ENCODE results near the gene DYNLT2B. TPM values are rescaled to one million over a fixed set of nuclear protein-coding genes. Genes with fewer than 3 reads are reported as not detected.
A peak's percentile ranks its signal among the peaks of the same experiment; 100 is the strongest.
"Not testable (repeated sequence)": the region's sequence is repeated elsewhere in the genome, so short reads cannot be mapped to it uniquely, and the experiment has no call there.

The DYNLT2B gene
- 5.6 and 28.4 TPM in 2 replicates for total RNA-seq (2014; rRNA removed; shearing (Covaris generic); ENCODE audit: low replicate concordance)

DNA sequence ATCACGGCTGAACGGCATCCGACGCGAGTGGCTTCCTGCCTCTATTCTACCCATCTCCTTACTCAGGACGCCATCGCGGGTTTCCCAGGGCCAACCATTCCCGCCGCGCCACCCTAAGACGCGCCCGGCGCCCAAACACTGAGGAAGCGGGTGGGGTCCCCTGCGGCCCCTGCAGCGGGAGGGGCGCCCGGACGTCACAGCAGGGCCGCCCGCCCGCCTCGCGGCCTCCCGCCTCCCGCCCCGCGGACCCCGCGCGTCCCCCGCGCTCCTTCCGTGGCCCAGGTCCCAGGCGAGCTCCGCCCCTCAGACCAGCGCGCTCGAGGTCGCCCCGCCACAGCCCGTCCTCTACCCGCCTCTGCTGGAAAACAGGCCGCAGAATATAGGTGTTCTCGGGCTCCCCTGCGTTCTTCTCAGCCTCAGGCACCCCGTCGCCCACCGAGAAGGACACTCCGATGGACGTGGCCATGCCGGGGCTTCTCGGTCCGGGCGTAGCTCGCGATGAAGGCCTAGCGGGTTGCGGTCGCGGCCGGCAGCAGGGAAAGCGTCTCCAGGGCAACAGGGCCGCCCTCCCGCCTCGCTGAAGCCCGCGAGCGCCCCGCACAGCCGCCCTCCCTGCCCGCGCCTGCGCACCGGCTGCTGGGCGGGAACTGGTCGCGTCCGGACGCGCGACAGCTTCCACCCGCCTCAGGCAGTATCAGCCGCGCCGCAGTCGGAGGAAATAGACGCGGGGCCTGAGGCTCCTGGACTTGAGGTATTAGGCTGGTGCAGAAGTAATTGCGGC lies at the start of gene DYNLT2B:
Gene DYNLT2B, minus strand, starts transcription at position 554 of the 781 bp plus-strand sequence. Its CDS starts 88 bp downstream, at position 466.
- in situ Hi-C loops (cut with HindIII; ENCODE audit: low pct_unique_long_range_greater_than_20kb, low sequenced_read_pairs), result no loop called here

DNA sequence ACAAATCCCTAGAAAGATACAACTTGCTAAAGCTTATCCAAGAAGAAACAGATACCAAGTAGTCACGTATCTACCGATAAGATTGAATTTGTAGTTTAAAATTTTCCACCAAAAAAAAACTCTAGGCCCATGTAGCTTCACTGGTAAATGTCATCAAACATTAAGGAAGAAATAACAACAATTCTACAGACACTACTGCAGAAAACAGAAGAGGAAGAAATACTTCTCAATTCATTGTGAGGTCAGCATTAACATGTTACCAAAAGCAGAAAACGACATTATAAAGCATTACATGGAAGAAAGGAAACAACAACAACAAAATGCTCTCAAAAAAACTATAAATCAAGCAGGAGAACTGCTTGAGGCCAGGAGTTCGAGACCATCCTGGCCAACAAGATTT lies 47.7 kb upstream of the DYNLT2B start:
- in situ Hi-C loops (cut with HindIII; ENCODE audit: low pct_unique_long_range_greater_than_20kb, low sequenced_read_pairs), result no loop called here
- DNase-seq (ENCODE audit: low read depth), result no peak

More for the DNA sequence above, at the start of gene DYNLT2B:
- DNase-seq (ENCODE audit: low read depth), result peak; percentile 95

DNA sequence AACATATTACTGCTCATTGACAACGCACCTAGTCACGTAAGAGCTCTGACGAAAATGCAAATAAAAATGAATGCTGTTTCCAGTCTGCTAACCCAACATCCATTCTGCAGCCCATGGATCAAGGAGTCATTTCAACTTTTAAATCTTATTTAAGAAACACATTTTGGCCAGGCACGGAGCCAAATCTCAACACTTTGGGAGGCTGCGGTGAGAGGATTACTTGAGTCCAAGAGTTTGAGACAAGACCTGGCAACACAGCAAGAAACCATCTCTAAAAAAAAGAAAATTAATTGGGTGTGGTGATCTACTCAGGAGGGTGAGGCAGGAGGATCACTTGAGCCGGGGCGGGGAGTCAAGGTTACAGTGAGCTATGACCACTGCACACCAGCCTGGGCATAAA lies 42.5 kb upstream of the DYNLT2B start:
- DNase-seq (ENCODE audit: low read depth), result no peak
- in situ Hi-C loops (cut with HindIII; ENCODE audit: low pct_unique_long_range_greater_than_20kb, low sequenced_read_pairs), result no loop called here

DNA sequence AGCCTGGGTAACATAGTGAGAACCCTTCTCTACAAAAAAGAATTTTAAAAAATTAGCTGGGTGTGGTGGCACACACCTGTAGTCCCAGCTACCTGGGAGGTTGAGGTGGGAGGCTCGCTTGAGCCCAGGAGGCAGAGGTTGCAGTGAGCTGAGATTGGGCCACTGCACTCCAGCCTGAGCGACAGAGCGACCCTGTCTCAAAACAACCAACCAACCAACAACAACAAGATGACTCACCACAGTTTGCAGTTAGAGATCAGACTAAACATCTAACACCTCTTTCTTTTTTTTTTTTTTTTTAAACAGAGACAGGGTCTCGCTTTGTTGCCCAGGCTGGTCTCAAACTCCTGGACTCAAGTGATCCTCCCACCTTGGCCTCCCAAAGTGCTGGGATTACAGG lies 40.5 kb upstream of the DYNLT2B start:
- in situ Hi-C loops (cut with HindIII; ENCODE audit: low pct_unique_long_range_greater_than_20kb, low sequenced_read_pairs); DNase-seq (ENCODE audit: low read depth): not testable (repeated sequence)

DNA sequence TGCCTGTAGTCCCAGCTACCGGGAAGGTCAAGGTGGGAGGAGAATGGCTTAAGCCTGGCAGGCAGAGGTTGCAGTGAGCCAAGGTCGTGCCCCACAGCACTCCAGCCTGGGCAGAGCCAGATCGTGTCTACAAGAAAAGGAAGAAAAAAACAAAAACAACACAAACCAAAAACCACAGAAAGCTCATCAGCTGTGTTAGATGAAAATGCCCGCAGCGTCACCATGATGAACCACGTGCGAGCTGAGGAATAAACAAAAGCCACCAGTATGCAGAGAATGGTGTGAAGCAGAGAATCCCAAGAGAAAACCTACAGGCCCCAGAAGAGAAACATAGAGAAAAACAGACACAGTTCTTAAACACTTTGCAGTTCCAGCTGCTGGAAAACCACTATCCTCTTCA lies 39.9 kb upstream of the DYNLT2B start:
- in situ Hi-C loops (cut with HindIII; ENCODE audit: low pct_unique_long_range_greater_than_20kb, low sequenced_read_pairs), result no loop called here
- no peak for DNase-seq (ENCODE audit: low read depth)

GRCh38 chr3:196356556-196356955 lies 38.5 kb upstream of the DYNLT2B start:
- in situ Hi-C loops (cut with HindIII; ENCODE audit: low pct_unique_long_range_greater_than_20kb, low sequenced_read_pairs), result no loop called here
- no peak for DNase-seq (ENCODE audit: low read depth)

GRCh38 chr3:196355668-196356067 lies 37.6 kb upstream of the DYNLT2B start:
- in situ Hi-C loops (cut with HindIII; ENCODE audit: low pct_unique_long_range_greater_than_20kb, low sequenced_read_pairs), result no loop called here
- DNase-seq (ENCODE audit: low read depth), result no peak

DNA sequence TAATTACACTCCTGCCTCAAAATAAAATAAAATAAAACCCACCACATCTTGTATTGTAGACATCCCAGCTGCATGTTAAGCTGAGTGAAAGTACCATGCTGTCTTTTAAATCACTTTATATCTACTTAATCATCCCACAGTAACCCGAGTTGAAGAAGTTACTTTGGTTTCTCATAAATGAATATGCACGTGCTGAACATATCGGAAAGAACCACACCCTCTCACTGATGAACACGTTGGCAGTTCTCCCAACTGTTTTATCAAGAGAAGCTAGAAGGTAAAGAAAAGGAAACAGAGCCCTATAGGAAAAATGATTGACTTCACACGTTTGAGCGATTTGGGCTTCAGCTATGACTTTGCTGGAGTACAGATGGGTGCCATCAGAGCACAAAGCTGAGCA lies 36.1 kb upstream of the DYNLT2B start:
- no peak for DNase-seq (ENCODE audit: low read depth)
- in situ Hi-C loops (cut with HindIII; ENCODE audit: low pct_unique_long_range_greater_than_20kb, low sequenced_read_pairs), result no loop called here

GRCh38 chr3:196351541-196351940 lies 33.5 kb upstream of the DYNLT2B start:
- DNase-seq (ENCODE audit: low read depth), result no peak

DNA sequence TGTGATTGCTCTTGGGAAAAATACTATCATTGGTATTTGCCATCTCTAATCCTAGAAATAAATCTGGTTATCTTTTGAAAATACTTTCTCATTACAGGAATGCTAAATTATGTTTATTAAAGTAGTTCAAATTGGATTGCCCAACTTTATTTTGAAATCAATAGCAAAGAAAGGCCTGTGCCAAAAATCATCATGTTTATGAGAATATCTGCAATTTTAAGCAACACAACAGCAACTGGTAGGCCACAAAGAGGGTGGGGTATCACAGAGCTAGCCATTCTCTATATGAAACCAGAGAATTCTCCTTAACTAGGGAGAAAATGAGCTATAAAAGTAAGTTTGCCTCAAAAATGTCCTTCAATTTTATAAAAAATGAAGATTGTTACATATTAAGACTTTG lies 32.0 kb upstream of the DYNLT2B start:
- no peak for DNase-seq (ENCODE audit: low read depth)
- in situ Hi-C loops (cut with HindIII; ENCODE audit: low pct_unique_long_range_greater_than_20kb, low sequenced_read_pairs), result no loop called here

More at GRCh38 chr3:196351541-196351940, 33.5 kb upstream of the DYNLT2B start:
- in situ Hi-C loops (cut with HindIII; ENCODE audit: low pct_unique_long_range_greater_than_20kb, low sequenced_read_pairs), result no loop called here

DNA sequence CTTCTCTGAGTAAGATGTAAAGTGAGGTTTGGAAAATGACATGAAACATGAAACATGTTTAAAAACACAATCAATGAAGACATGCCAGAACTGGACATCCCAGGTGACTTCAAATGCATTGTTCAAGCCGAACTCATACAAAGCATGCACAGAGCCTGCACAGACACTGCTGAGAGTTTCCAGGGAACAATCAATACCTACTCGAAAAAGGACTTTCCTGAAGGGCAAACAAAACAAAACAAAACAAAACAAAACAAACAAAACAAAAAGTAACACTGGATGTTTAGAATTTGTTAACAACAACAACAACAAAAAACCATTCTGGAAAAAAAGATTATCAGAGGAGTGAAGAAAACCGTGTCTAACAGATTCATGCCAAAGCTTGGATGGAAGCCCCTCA lies 30.7 kb upstream of the DYNLT2B start:
- no peak for DNase-seq (ENCODE audit: low read depth)

GRCh38 chr3:196344663-196345062 lies 26.6 kb upstream of the DYNLT2B start:
- in situ Hi-C loops (cut with HindIII; ENCODE audit: low pct_unique_long_range_greater_than_20kb, low sequenced_read_pairs), result no loop called here
- no peak for DNase-seq (ENCODE audit: low read depth)

More for the DNA sequence above, 30.7 kb upstream of the DYNLT2B start:
- in situ Hi-C loops (cut with HindIII; ENCODE audit: low pct_unique_long_range_greater_than_20kb, low sequenced_read_pairs), result no loop called here

DNA sequence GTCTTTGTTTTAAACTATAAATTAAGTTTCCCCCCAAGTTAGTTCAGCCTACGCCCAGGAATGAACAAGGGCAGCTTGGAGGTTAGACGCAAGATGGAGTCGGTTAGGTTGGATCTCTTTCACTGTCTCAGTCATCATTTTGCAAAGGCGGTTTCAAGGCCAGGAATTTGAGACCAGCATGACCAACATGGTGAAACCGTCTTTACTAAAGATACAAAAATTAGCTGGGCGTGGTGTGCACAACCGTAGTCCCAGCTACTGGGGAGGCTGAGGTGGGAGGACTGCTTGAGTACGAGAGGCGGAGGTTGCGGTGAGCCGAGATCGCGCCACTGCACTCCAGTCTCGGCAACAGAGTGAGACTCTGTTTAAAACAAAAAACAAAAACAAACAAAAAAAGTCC lies 25.9 kb upstream of the DYNLT2B start:
- in situ Hi-C loops (cut with HindIII; ENCODE audit: low pct_unique_long_range_greater_than_20kb, low sequenced_read_pairs); DNase-seq (ENCODE audit: low read depth): not testable (repeated sequence)

- DNase-seq (ENCODE audit: low read depth), result peak; percentile 36
- in situ Hi-C loops (cut with HindIII; ENCODE audit: low pct_unique_long_range_greater_than_20kb, low sequenced_read_pairs), result no loop called here
Observed at GRCh38 chr3:196341137-196341536, 23.1 kb upstream of the DYNLT2B start.

DNA sequence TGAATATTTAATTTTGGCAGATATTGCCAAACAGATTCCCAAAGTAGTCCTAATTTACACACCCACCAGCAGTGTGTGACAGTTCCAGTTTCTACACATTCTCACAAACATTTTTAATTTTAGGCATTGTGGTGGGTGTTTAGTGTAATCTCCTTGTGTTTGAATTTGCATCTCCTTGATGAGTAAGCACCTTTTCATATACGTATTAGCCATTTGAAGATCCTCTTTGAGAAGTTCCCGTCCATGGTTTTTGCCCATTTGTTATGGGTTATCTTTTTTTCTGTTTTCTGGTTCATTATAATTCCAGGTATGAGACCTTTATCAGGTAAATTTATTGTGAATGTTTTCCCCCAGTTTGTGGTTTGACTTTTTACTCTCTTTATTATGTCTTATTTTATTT lies 22.4 kb upstream of the DYNLT2B start:
- no peak for DNase-seq (ENCODE audit: low read depth)
- in situ Hi-C loops (cut with HindIII; ENCODE audit: low pct_unique_long_range_greater_than_20kb, low sequenced_read_pairs), result no loop called here

GRCh38 chr3:196339493-196340254 lies 21.6 kb upstream of the DYNLT2B start:
- peak; percentile 74 for DNase-seq (ENCODE audit: low read depth)
- in situ Hi-C loops (cut with HindIII; ENCODE audit: low pct_unique_long_range_greater_than_20kb, low sequenced_read_pairs), result no loop called here

GRCh38 chr3:196339044-196339443 lies 21.0 kb upstream of the DYNLT2B start:
- DNase-seq (ENCODE audit: low read depth), result peak; percentile 26
- in situ Hi-C loops (cut with HindIII; ENCODE audit: low pct_unique_long_range_greater_than_20kb, low sequenced_read_pairs), result no loop called here

GRCh38 chr3:196336319-196337145 lies 18.5 kb upstream of the DYNLT2B start:
- in situ Hi-C loops (cut with HindIII; ENCODE audit: low pct_unique_long_range_greater_than_20kb, low sequenced_read_pairs), result no loop called here
- DNase-seq (ENCODE audit: low read depth), result peak; percentile 62

Measured in Caki2 (cell line).